ENCODE data around the gene TRIO. TPM values are rescaled to one million over a fixed set of nuclear protein-coding genes. Genes with fewer than 3 reads are reported as not detected.

The TRIO gene
- total and polyA plus RNA-seq, 2 experiments from 2014 or later = 18.5 to 78.2 TPM

GRCh38 chr5:14491015-14491915 is 348.1 kb downstream of the TRIO start:
- Histone ChIP-seq H3K9me3 (ENCODE audit: low read depth) (no peaks in the 10 kb centered on the region), H2AFZ (no peak overlapping the region), H3K9me2 (replicated peaks; ENCODE audit: insufficient read depth) (no peaks in the 10 kb centered on the region), H3K36me3 (replicated peaks; ENCODE audit: insufficient read depth, low read depth) (no peaks in the 10 kb centered on the region), H3K27ac (no peak overlapping the region), H3K27me3 (no peaks in the 10 kb centered on the region), H4K20me1 (ENCODE audit: insufficient read depth, poor library complexity, severe bottlenecking) (no peaks in the 10 kb centered on the region), H3K4me1 (ENCODE audit: insufficient read depth) (no peaks in the 10 kb centered on the region), H3K79me2 (no peaks in the 10 kb centered on the region), H3K4me3 (no peak overlapping the region), H3K4me2 (no peak overlapping the region)
- 85% methylated on average over 21 of the region's 21 CpGs for WGBS (ENCODE audit: low lambda C conversion rate, missing lambda C conversion rate)
- no peak for TF ChIP-seq EZH2 (IDR thresholded peaks at IDR 0.05; ENCODE audit: borderline replicate concordance)
- no peak for TF ChIP-seq CTCF (IDR thresholded peaks at IDR 0.05; ENCODE audit: poor library complexity)
- TF ChIP-seq EZH2phosphoT487 (IDR thresholded peaks at IDR 0.05; ENCODE audit: low read depth, severe bottlenecking, unreplicated experiment) = no peak
- DNase-seq (ENCODE audit: low spot score) = no peak

- H3K36me3 ChIP-seq (replicated peaks; ENCODE audit: insufficient read depth, low read depth) = no peaks in the 10 kb centered on the region
- no peaks in the 10 kb centered on the region for H3K4me1 ChIP-seq (ENCODE audit: insufficient read depth)
- WGBS (ENCODE audit: low lambda C conversion rate, missing lambda C conversion rate) = 95% methylated on average over 21 of the region's 21 CpGs
Observed at GRCh38 chr5:14492331-14492964, 349.3 kb downstream of the TRIO start.

GRCh38 chr5:14495301-14495700 is 352.2 kb downstream of the TRIO start:
- Histone ChIP-seq H3K4me3 (no peak overlapping the region), H3K27me3 (no peaks in the 10 kb centered on the region), H3K4me2 (no peak overlapping the region), H3K9me2 (replicated peaks; ENCODE audit: insufficient read depth) (no peaks in the 10 kb centered on the region), H3K9me3 (ENCODE audit: low read depth) (no peaks in the 10 kb centered on the region), H3K36me3 (replicated peaks; ENCODE audit: insufficient read depth, low read depth) (no peaks in the 10 kb centered on the region), H3K4me1 (ENCODE audit: insufficient read depth) (no peaks in the 10 kb centered on the region), H3K27ac (no peak overlapping the region), H3K79me2 (no peaks in the 10 kb centered on the region), H4K20me1 (ENCODE audit: insufficient read depth, poor library complexity, severe bottlenecking) (no peaks in the 10 kb centered on the region), H2AFZ (no peak overlapping the region)
- no peak for DNase-seq (ENCODE audit: low spot score)
- WGBS (ENCODE audit: low lambda C conversion rate, missing lambda C conversion rate) = 90% methylated on average over 4 of the region's 5 CpGs
- TF ChIP-seq EZH2phosphoT487 (IDR thresholded peaks at IDR 0.05; ENCODE audit: low read depth, severe bottlenecking, unreplicated experiment) (no peak), EZH2 (IDR thresholded peaks at IDR 0.05; ENCODE audit: borderline replicate concordance) (no peak), CTCF (IDR thresholded peaks at IDR 0.05; ENCODE audit: poor library complexity) (no peak)

More at GRCh38 chr5:14492331-14492964, 349.3 kb downstream of the TRIO start:
- no peak overlapping the region for H3K4me3 ChIP-seq
- no peaks in the 10 kb centered on the region for H3K27me3 ChIP-seq
- no peaks in the 10 kb centered on the region for H3K9me3 ChIP-seq (ENCODE audit: low read depth)
- no peaks in the 10 kb centered on the region for H3K9me2 ChIP-seq (replicated peaks; ENCODE audit: insufficient read depth)
- H3K79me2 ChIP-seq = no peaks in the 10 kb centered on the region
- no peak overlapping the region for H2AFZ ChIP-seq
- no peak overlapping the region for H3K4me2 ChIP-seq
- H3K27ac ChIP-seq = no peak overlapping the region
- no peaks in the 10 kb centered on the region for H4K20me1 ChIP-seq (ENCODE audit: insufficient read depth, poor library complexity, severe bottlenecking)
- TF ChIP-seq EZH2 (IDR thresholded peaks at IDR 0.05; ENCODE audit: borderline replicate concordance) = no peak
- no peak for TF ChIP-seq CTCF (IDR thresholded peaks at IDR 0.05; ENCODE audit: poor library complexity)
- no peak for TF ChIP-seq EZH2phosphoT487 (IDR thresholded peaks at IDR 0.05; ENCODE audit: low read depth, severe bottlenecking, unreplicated experiment)
- no peak for DNase-seq (ENCODE audit: low spot score)
